BE2C (cell line): ENCODE data around the gene MAP3K5.

Experiments used
- DNase-seq: peaks from one replicate; pipeline ENCODE4 v3.0.0-alpha.2; 2020
- H3K27me3 ChIP-seq: fragments of 250-450 bp; sonication (Bioruptor Pico); 2 replicates; pipeline ENCODE4 v1.5.1; 2020; ENCODE audit warnings: mild to moderate bottlenecking
- H3K36me3 ChIP-seq: fragments of 250-450 bp; sonication (Bioruptor Pico); 2 replicates; pipeline ENCODE4 v1.5.1; 2020; ENCODE audit warnings: mild to moderate bottlenecking
- H3K4me1 ChIP-seq: fragments of 250-450 bp; sonication (Bioruptor Pico); 2 replicates; pipeline ENCODE4 v1.5.1; 2020
- H3K4me3 ChIP-seq: 2 replicates; pipeline ENCODE4 v1.5.1; 2011; ENCODE audit warnings: low read depth, low read length
- H3K9me3 ChIP-seq: fragments of 250-450 bp; sonication (Bioruptor Pico); 2 replicates; pipeline ENCODE4 v1.5.1; 2020
- CTCF ChIP-seq: IDR thresholded peaks from 2 replicates; pipeline ENCODE4 v1.5.1; 2012; ENCODE audit warnings: mild to moderate bottlenecking, low read depth, low read length

MAP3K5 gene

GRCh38 chr6:136535880-136536650, 256.2 kb downstream of the MAP3K5 start:
- DNase-seq = no peak

DNA sequence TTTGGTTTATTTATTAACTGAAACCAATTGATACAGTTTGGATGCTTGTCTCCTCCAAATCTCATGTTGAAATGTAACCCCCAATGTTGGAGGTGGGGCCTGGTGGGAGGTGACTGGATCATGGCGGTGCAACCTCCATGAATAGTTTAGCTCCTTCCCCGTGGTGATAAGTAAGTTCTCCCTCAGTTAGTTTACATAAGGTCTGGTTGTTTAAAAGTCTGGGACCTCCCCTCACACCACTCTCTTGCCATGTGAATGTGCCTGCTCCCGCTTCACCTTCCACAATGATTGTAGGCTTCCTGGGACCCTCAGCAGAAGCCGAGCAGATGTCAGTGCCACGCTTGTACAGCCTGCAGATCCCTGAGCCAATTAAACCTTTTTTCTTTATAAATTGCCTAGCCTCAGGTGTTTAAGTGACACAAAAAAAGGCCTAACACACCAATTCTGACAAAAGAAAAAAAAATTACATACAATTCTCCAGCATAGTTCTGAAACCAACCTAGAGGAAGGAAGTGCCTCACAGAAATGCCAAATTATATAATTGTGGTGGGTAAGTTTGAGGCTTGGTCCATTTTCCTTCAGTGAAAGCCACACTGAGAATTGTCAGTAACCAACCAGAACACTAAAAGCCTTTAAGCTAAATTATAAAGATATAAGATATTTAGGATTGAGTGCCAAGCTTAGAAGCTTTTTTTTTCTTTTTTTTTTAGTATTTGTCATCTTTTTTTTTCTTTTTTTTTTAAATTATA, 257.1 kb downstream of the MAP3K5 start:
- Histone ChIP-seq H3K9me3 (no peaks in the 10 kb centered on the region), H3K27me3 (no peaks in the 10 kb centered on the region), H3K4me1 (no peaks in the 10 kb centered on the region), H3K4me3 (no peak overlapping the region), H3K36me3 (no peaks in the 10 kb centered on the region)
- DNase-seq = no peak
- TF ChIP-seq CTCF = no peak

More at GRCh38 chr6:136535880-136536650, 256.2 kb downstream of the MAP3K5 start:
- no peaks in the 10 kb centered on the region for H3K36me3 ChIP-seq
- H3K4me1 ChIP-seq = no peaks in the 10 kb centered on the region
- no peak overlapping the region for H3K4me3 ChIP-seq
- no peaks in the 10 kb centered on the region for H3K27me3 ChIP-seq
- TF ChIP-seq CTCF = no peak
- no peaks in the 10 kb centered on the region for H3K9me3 ChIP-seq

- TF ChIP-seq CTCF = no peak
- no peak for DNase-seq
- Histone ChIP-seq H3K4me3 (no peak overlapping the region), H3K36me3 (no peaks in the 10 kb centered on the region), H3K9me3 (no peaks in the 10 kb centered on the region), H3K4me1 (no peaks in the 10 kb centered on the region), H3K27me3 (no peaks in the 10 kb centered on the region)
Measured at GRCh38 chr6:136534268-136534667, 258.0 kb downstream of the MAP3K5 start.

- TF ChIP-seq CTCF = no peak
- no peaks in the 10 kb centered on the region for H3K4me1 ChIP-seq
- H3K27me3 ChIP-seq = no peaks in the 10 kb centered on the region
- H3K36me3 ChIP-seq = no peaks in the 10 kb centered on the region
- DNase-seq = no peak
- H3K4me3 ChIP-seq = no peak overlapping the region
- H3K9me3 ChIP-seq = no peaks in the 10 kb centered on the region
Measured at GRCh38 chr6:136533487-136533886, 258.8 kb downstream of the MAP3K5 start.

GRCh38 chr6:136532030-136532429, 260.2 kb downstream of the MAP3K5 start:
- Histone ChIP-seq H3K9me3 (no peaks in the 10 kb centered on the region), H3K4me1 (peaks cover 10% of the 10 kb centered on the region), H3K27me3 (no peaks in the 10 kb centered on the region), H3K4me3 (no peak overlapping the region), H3K36me3 (no peaks in the 10 kb centered on the region)
- no peak for TF ChIP-seq CTCF
- no peak for DNase-seq

GRCh38 chr6:136529710-136530109, 262.6 kb downstream of the MAP3K5 start:
- Histone ChIP-seq H3K27me3 (no peaks in the 10 kb centered on the region), H3K9me3 (no peaks in the 10 kb centered on the region), H3K4me3 (no peak overlapping the region), H3K4me1 (peaks cover 25% of the 10 kb centered on the region), H3K36me3 (no peaks in the 10 kb centered on the region)
- no peak for TF ChIP-seq CTCF
- no peak for DNase-seq
